Measurements from ENCODE around the gene RGS19.

RGS19 gene

GRCh38 chr20:64113444-64113775 is 34.1 kb upstream of the RGS19 start:
- no peaks in the 10 kb centered on the region for H3K9me3 ChIP-seq (ENCODE audit: control extremely low read depth in 1 of 5, control insufficient read depth in 4 of 5, insufficient read depth in 2 of 5, low read depth in 1 of 5, low read length in 4 of 5)
- 89% methylated on average over 3 of the region's 6 CpGs for WGBS (ENCODE audit: insufficient coverage)
- CTCF ChIA-PET = interaction anchor here (9.6 kb wide), 1 partner anchor 36 kb away, joined by 178 read pairs; the partner anchor contains the start of genes LKAAEAR1, OPRL1 and RGS19
- no peak for DNase-seq
- no peak overlapping the region for H3K27ac ChIP-seq (ENCODE audit: insufficient read depth in 1 of 2, low read depth in 1 of 2, low read length in 2 of 2, poor library complexity in 1 of 2, severe bottlenecking in 2 of 2)
- no peak overlapping the region for H3K4me3 ChIP-seq (ENCODE audit: control insufficient read depth in 1 of 7, extremely low read depth in 1 of 7, insufficient read depth in 4 of 7, low read depth in 2 of 7, low read length in 6 of 7)
- H3K36me3 ChIP-seq (ENCODE audit: control insufficient read depth in 4 of 4, insufficient read depth in 4 of 4, low read length in 3 of 4) = no peaks in the 10 kb centered on the region
- POLR2A ChIA-PET = no interaction called here
- H3K27me3 ChIP-seq (replicated peaks in 2 of 5; ENCODE audit: control insufficient read depth in 4 of 5, insufficient read depth in 5 of 5, low read length in 4 of 5) = no peaks in the 10 kb centered on the region
- peaks cover 0 to 50% (median 22%) of the 10 kb centered on the region in 4 experiments for H3K4me1 ChIP-seq (ENCODE audit: control extremely low read depth in 1 of 4, control insufficient read depth in 4 of 4, insufficient read depth in 4 of 4, low read length in 3 of 4)

GRCh38 chr20:64112691-64113443 is 33.5 kb upstream of the RGS19 start:
- no peaks in the 10 kb centered on the region for H3K9me3 ChIP-seq (ENCODE audit: control extremely low read depth in 1 of 5, control insufficient read depth in 4 of 5, insufficient read depth in 2 of 5, low read depth in 1 of 5, low read length in 4 of 5)
- H3K4me1 ChIP-seq (ENCODE audit: control extremely low read depth in 1 of 4, control insufficient read depth in 4 of 4, insufficient read depth in 4 of 4, low read length in 3 of 4) = peaks cover 0 to 55% (median 28%) of the 10 kb centered on the region in 4 experiments
- H3K27me3 ChIP-seq (replicated peaks in 2 of 5; ENCODE audit: control insufficient read depth in 4 of 5, insufficient read depth in 5 of 5, low read length in 4 of 5) = no peaks in the 10 kb centered on the region
- no peak for DNase-seq
- no peaks in the 10 kb centered on the region for H3K36me3 ChIP-seq (ENCODE audit: control insufficient read depth in 4 of 4, insufficient read depth in 4 of 4, low read length in 3 of 4)
- ChIA-PET CTCF (interaction anchor here (1.1 to 5.9 kb wide), 3 partner anchors 13 to 131 kb away, joined by 3 to 28 read pairs (median 14); partner anchors contain the start of gene LKAAEAR1), POLR2A (no interaction called here)
- WGBS (ENCODE audit: insufficient coverage) = 99% methylated on average over 12 of the region's 18 CpGs
- no peak overlapping the region for H3K4me3 ChIP-seq (ENCODE audit: control insufficient read depth in 1 of 7, extremely low read depth in 1 of 7, insufficient read depth in 4 of 7, low read depth in 2 of 7, low read length in 6 of 7)
- no peak overlapping the region for H3K27ac ChIP-seq (ENCODE audit: insufficient read depth in 1 of 2, low read depth in 1 of 2, low read length in 2 of 2, poor library complexity in 1 of 2, severe bottlenecking in 2 of 2)

DNA sequence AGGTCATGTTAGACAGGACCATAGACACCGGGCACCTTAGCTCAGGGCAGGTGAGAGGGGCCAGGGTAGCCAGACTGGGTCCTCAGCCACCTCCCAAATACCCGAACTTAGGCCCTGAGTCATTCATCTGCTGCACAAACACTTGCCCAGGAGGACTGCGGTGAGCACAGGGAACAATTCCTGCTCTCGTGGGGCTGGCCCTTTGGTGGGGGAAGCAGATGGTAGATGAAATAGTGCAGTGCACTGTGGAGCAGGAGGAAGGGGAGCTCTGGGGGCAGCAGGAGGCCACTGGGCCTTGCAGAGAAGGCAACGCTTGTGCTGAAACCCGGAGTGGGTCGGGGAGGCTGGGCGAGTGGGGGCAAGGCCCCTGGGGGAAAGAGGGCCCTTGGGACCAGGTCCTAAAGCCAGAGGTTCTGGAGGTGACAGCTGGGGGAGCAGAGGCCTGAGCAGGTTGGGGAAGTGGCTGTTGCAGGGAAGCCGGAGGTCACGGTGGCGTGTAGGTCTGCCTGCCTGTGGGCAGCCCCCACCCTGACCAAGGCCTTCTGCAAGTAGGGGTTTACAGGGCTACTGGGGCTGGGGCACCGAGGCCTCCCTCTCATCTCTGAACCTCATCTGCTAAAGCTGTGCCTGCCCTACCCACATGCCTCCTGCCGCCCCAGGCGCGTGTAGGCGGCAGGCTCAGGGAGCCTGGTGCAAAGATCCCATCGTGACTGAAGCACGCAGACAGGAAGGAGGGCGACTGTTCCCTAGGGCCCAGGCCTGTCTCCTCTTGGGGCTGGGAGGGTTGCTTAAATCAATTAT is 32.7 kb upstream of the RGS19 start:
- Histone ChIP-seq H3K27me3 (replicated peaks in 2 of 5; ENCODE audit: control insufficient read depth in 4 of 5, insufficient read depth in 5 of 5, low read length in 4 of 5) (no peaks in the 10 kb centered on the region), H3K27ac (ENCODE audit: insufficient read depth in 1 of 2, low read depth in 1 of 2, low read length in 2 of 2, poor library complexity in 1 of 2, severe bottlenecking in 2 of 2) (no peak overlapping the region), H3K36me3 (ENCODE audit: control insufficient read depth in 4 of 4, insufficient read depth in 4 of 4, low read length in 3 of 4) (no peaks in the 10 kb centered on the region), H3K4me1 (ENCODE audit: control extremely low read depth in 1 of 4, control insufficient read depth in 4 of 4, insufficient read depth in 4 of 4, low read length in 3 of 4) (peaks cover 0 to 63% (median 36%) of the 10 kb centered on the region in 4 experiments), H3K9me3 (ENCODE audit: control extremely low read depth in 1 of 5, control insufficient read depth in 4 of 5, insufficient read depth in 2 of 5, low read depth in 1 of 5, low read length in 4 of 5) (no peaks in the 10 kb centered on the region), H3K4me3 (ENCODE audit: control insufficient read depth in 1 of 7, extremely low read depth in 1 of 7, insufficient read depth in 4 of 7, low read depth in 2 of 7, low read length in 6 of 7) (peak overlapping the region in 1 of 7 experiments; percentile 0)
- POLR2A ChIA-PET = interaction anchor here (0.8 kb wide), 1 partner anchor 323 kb away, joined by 3 read pairs; no protein-coding TSS in a partner anchor
- peak; percentile 43 to 86 (median 84) for DNase-seq
- CTCF ChIA-PET = interaction anchor here (0.7 to 7.1 kb wide), 6 partner anchors 8 to 130 kb away, joined by 3 to 67 read pairs (median 8); partner anchors contain the start of gene LKAAEAR1
- 19% methylated on average over 14 of the region's 19 CpGs for WGBS (ENCODE audit: insufficient coverage)

DNA sequence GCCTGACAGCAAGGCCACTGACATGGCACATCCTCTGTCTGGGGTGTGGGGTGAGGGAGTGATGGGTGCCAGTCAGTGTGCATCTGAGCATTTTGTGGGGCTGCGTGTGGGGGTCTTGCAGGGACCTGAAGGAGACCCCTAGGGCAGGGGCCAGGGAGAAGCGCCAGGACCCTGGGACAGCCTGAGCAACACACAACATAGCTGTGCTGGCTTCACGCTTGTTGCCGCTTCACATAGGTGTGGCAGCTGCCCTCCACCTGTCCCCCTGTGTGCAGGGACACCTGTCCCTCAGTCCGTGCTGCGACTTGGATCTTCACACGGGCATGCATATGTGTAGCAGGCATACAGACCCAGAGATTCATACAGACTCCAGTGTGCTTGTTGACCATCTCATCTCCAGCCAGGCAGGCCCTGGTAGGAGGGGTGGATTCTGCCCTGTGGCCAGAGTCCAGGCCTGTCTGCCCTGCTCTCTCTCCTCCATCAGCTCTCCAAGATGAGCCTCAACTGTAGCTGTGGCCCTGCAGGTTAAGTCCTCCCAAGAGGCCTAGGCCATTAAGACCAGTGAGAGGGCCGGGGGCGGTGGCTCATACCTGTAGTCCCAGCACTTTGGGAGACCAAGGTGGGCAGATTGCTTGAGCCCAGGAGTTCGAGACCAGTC is 31.2 kb upstream of the RGS19 start:
- ChIA-PET CTCF (interaction anchor here (1.5 to 7.1 kb wide), 4 partner anchors 10 to 27 kb away, joined by 3 to 67 read pairs (median 21); partner anchors contain the start of gene LKAAEAR1), POLR2A (no interaction called here)
- H3K9me3 ChIP-seq (ENCODE audit: control extremely low read depth in 1 of 5, control insufficient read depth in 4 of 5, insufficient read depth in 2 of 5, low read depth in 1 of 5, low read length in 4 of 5) = no peaks in the 10 kb centered on the region
- H3K27ac ChIP-seq (ENCODE audit: insufficient read depth in 1 of 2, low read depth in 1 of 2, low read length in 2 of 2, poor library complexity in 1 of 2, severe bottlenecking in 2 of 2) = no peak overlapping the region
- H3K4me1 ChIP-seq (ENCODE audit: control extremely low read depth in 1 of 4, control insufficient read depth in 4 of 4, insufficient read depth in 4 of 4, low read length in 3 of 4) = peaks cover 0 to 68% (median 39%) of the 10 kb centered on the region in 4 experiments
- H3K36me3 ChIP-seq (ENCODE audit: control insufficient read depth in 4 of 4, insufficient read depth in 4 of 4, low read length in 3 of 4) = no peaks in the 10 kb centered on the region
- H3K27me3 ChIP-seq (replicated peaks in 2 of 5; ENCODE audit: control insufficient read depth in 4 of 5, insufficient read depth in 5 of 5, low read length in 4 of 5) = no peaks in the 10 kb centered on the region
- DNase-seq = no peak
- 96% methylated on average over 9 of the region's 10 CpGs for WGBS (ENCODE audit: insufficient coverage)
- H3K4me3 ChIP-seq (ENCODE audit: control insufficient read depth in 1 of 7, extremely low read depth in 1 of 7, insufficient read depth in 4 of 7, low read depth in 2 of 7, low read length in 6 of 7) = no peak overlapping the region

GRCh38 chr20:64109831-64110391 is 30.6 kb upstream of the RGS19 start:
- CTCF ChIA-PET = interaction anchor here (1.1 to 7.1 kb wide), 5 partner anchors 10 to 69 kb away, joined by 3 to 67 read pairs (median 14); partner anchors contain the start of gene LKAAEAR1
- Histone ChIP-seq H3K27ac (ENCODE audit: insufficient read depth in 1 of 2, low read depth in 1 of 2, low read length in 2 of 2, poor library complexity in 1 of 2, severe bottlenecking in 2 of 2) (no peak overlapping the region), H3K4me1 (ENCODE audit: control extremely low read depth in 1 of 4, control insufficient read depth in 4 of 4, insufficient read depth in 4 of 4, low read length in 3 of 4) (peaks cover 0 to 68% (median 39%) of the 10 kb centered on the region in 4 experiments), H3K27me3 (replicated peaks in 2 of 5; ENCODE audit: control insufficient read depth in 4 of 5, insufficient read depth in 5 of 5, low read length in 4 of 5) (no peaks in the 10 kb centered on the region), H3K4me3 (ENCODE audit: control insufficient read depth in 1 of 7, extremely low read depth in 1 of 7, insufficient read depth in 4 of 7, low read depth in 2 of 7, low read length in 6 of 7) (no peak overlapping the region), H3K36me3 (ENCODE audit: control insufficient read depth in 4 of 4, insufficient read depth in 4 of 4, low read length in 3 of 4) (no peaks in the 10 kb centered on the region), H3K9me3 (ENCODE audit: control extremely low read depth in 1 of 5, control insufficient read depth in 4 of 5, insufficient read depth in 2 of 5, low read depth in 1 of 5, low read length in 4 of 5) (no peaks in the 10 kb centered on the region)
- 70% methylated on average over 7 of the region's 16 CpGs for WGBS (ENCODE audit: insufficient coverage)
- DNase-seq = no peak
- POLR2A ChIA-PET = no interaction called here

GRCh38 chr20:64108731-64109681 is 29.7 kb upstream of the RGS19 start:
- ChIA-PET CTCF (interaction anchor here (0.9 to 7.1 kb wide), 8 partner anchors 9 to 68 kb away, joined by 3 to 67 read pairs (median 10); partner anchors contain the start of genes LKAAEAR1 and OPRL1), POLR2A (no interaction called here)
- no peak for DNase-seq
- H3K27ac ChIP-seq (ENCODE audit: insufficient read depth in 1 of 2, low read depth in 1 of 2, low read length in 2 of 2, poor library complexity in 1 of 2, severe bottlenecking in 2 of 2) = no peak overlapping the region
- no peaks in the 10 kb centered on the region for H3K36me3 ChIP-seq (ENCODE audit: control insufficient read depth in 4 of 4, insufficient read depth in 4 of 4, low read length in 3 of 4)
- peaks cover 0 to 65% (median 39%) of the 10 kb centered on the region in 4 experiments for H3K4me1 ChIP-seq (ENCODE audit: control extremely low read depth in 1 of 4, control insufficient read depth in 4 of 4, insufficient read depth in 4 of 4, low read length in 3 of 4)
- H3K9me3 ChIP-seq (ENCODE audit: control extremely low read depth in 1 of 5, control insufficient read depth in 4 of 5, insufficient read depth in 2 of 5, low read depth in 1 of 5, low read length in 4 of 5) = no peaks in the 10 kb centered on the region
- no peak overlapping the region for H3K4me3 ChIP-seq (ENCODE audit: control insufficient read depth in 1 of 7, extremely low read depth in 1 of 7, insufficient read depth in 4 of 7, low read depth in 2 of 7, low read length in 6 of 7)
- 93% methylated on average over 25 of the region's 26 CpGs for WGBS (ENCODE audit: insufficient coverage)
- H3K27me3 ChIP-seq (replicated peaks in 2 of 5; ENCODE audit: control insufficient read depth in 4 of 5, insufficient read depth in 5 of 5, low read length in 4 of 5) = no peaks in the 10 kb centered on the region
